Stomach (tissue), 9 donors: ENCODE measurements around the gene GLT8D2. TPM values are rescaled to one million over a fixed set of nuclear protein-coding genes. Genes with fewer than 3 reads are reported as not detected.

ENCODE experiments used
- DNase-seq, 2 donors: peaks; one replicate each; pipeline versions ENCODE4 v3.0.0 to v3.0.0-alpha.2; 2013 to 2019
- H3K27ac ChIP-seq, 5 donors: fragments of 200-600 bp in 4 of 5; sonication (generic) in 4 of 5; one replicate each; pipeline ENCODE4 v1.5.1; 2013 to 2019; ENCODE audit warnings: mild to moderate bottlenecking in 1 of 5, moderate library complexity in 1 of 5
- H3K27me3 ChIP-seq, 3 donors: fragments of 200-600 bp; sonication (generic); one replicate each; pipeline ENCODE4 v1.5.1; 2017 to 2019; ENCODE audit warnings: mixed run types in 1 of 3
- H3K36me3 ChIP-seq, 4 donors: fragments of 200-600 bp; sonication (generic); 1 replicate in 3 of 4; 2 replicates in 1 of 4; pipeline ENCODE4 v1.5.1; 2016 to 2019
- H3K4me1 ChIP-seq, 4 donors: fragments of 200-600 bp; sonication (generic); one replicate each; pipeline ENCODE4 v1.5.1; 2016 to 2019
- H3K4me3 ChIP-seq, 4 donors: fragments of 200-600 bp; sonication (generic) in 3 of 4; one replicate each; pipeline ENCODE4 v1.5.1; 2016 to 2019; ENCODE audit warnings: mild to moderate bottlenecking in 1 of 4
- H3K9me3 ChIP-seq, 4 donors: fragments of 200-600 bp; sonication (generic); one replicate each; pipeline ENCODE4 v1.5.1; 2016 to 2019
- EP300 ChIP-seq: sonication (generic); formaldehyde crosslinking; IDR thresholded peaks from one replicate; pipeline ENCODE4 v1.6.1; 2017; ENCODE audit warnings: antibody characterized with exemption
- POLR2A ChIP-seq, 4 donors: fragments of 450-650 bp; IDR thresholded peaks; one replicate each; pipeline ENCODE4 v1.6.1; 2016; ENCODE audit warnings: antibody characterized with exemption in 4 of 4, control low read depth in 2 of 4, mild to moderate bottlenecking in 1 of 4, moderate library complexity in 1 of 4
- POLR2AphosphoS5 ChIP-seq, 3 donors: sonication (generic); formaldehyde crosslinking; IDR thresholded peaks; one replicate each; pipeline ENCODE4 v1.6.1; 2016; ENCODE audit warnings: antibody characterized with exemption in 3 of 3
- WGBS, 5 donors: extraction: QIAGEN DNeasy Blood & Tissue Kit in 3 of 5; methylation state at CpG; one replicate each; pipeline versions ENCODE4 v1.1.5 to v1.1.7; 2013 to 2018; 5-methylcytosine and 5-hydroxymethylcytosine counted together
- intact Hi-C: fragments of 100-400 bp; cut with DNase I; formaldehyde crosslinking; loops from one replicate; pipeline ENCODE4 v1.15.1; 2023; ENCODE audit warnings: low total_unique reads
- polyA plus RNA-seq, 3 donors: library from polyadenylated mRNA; stranded (reverse); fragments of 200-250 nt; gene quantifications; one replicate each; pipeline ENCODE4 v1.2.3, GENCODE V29; 2013
- total RNA-seq, 5 donors: library from RNA; depleted of rRNA; stranded (reverse); fragments of >200 nt; gene quantifications; one replicate each; pipeline versions ENCODE4 v1.1.0 to v1.2.3, GENCODE V29; 2014 to 2016
- TF ChIP-seq, protein P1 (sequence below), 7 experiments: fragments of 450-650 bp in 4 of 7; fragments of 200-600 bp in 3 of 7; sonication (generic) in 3 of 7; IDR thresholded peaks; one replicate each; pipeline ENCODE4 v1.5.1; 2016 to 2019; ENCODE audit warnings: antibody characterized with exemption in 7 of 7, control low read depth in 2 of 7, mild to moderate bottlenecking in 1 of 7
- donor health status: healthy with polysubstance abuse.
- donor health status: Bipolar disorder and iron deficiency.
- donor health status: healthy.

Gene GLT8D2
- total and polyA plus RNA-seq, 8 donors, result 3.0 to 27.5 (median 7.5) TPM

- Histone ChIP-seq H3K27ac (peak overlapping the region; percentile 84 to 91 (median 86)), H3K4me3 (peak overlapping the region; percentile 59 to 89 (median 72)), H3K4me1 (peaks cover 12 to 41% (median 31%) of the 10 kb centered on the region in 4 donors), H3K27me3 (no peaks in the 10 kb centered on the region), H3K9me3 (no peaks in the 10 kb centered on the region), H3K36me3 (peaks cover 17 to 30% (median 30%) of the 10 kb centered on the region in 4 donors)
- no peak for DNase-seq
- TF ChIP-seq POLR2A (IDR thresholded peaks at IDR 0.05), result no peak
- TF ChIP-seq POLR2AphosphoS5 (IDR thresholded peaks at IDR 0.05), result no peak
- TF ChIP-seq, protein P1, sequence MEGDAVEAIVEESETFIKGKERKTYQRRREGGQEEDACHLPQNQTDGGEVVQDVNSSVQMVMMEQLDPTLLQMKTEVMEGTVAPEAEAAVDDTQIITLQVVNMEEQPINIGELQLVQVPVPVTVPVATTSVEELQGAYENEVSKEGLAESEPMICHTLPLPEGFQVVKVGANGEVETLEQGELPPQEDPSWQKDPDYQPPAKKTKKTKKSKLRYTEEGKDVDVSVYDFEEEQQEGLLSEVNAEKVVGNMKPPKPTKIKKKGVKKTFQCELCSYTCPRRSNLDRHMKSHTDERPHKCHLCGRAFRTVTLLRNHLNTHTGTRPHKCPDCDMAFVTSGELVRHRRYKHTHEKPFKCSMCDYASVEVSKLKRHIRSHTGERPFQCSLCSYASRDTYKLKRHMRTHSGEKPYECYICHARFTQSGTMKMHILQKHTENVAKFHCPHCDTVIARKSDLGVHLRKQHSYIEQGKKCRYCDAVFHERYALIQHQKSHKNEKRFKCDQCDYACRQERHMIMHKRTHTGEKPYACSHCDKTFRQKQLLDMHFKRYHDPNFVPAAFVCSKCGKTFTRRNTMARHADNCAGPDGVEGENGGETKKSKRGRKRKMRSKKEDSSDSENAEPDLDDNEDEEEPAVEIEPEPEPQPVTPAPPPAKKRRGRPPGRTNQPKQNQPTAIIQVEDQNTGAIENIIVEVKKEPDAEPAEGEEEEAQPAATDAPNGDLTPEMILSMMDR (IDR thresholded peaks at IDR 0.05), result no peak
- no peak for TF ChIP-seq EP300
- intact Hi-C loops, result no loop called here
- 0 to 1% (median 0%) methylated on average over 14 to 31 of the region's 31 CpGs for WGBS, 5 donors
These were observed 93.4 kb downstream of the GLT8D2 start for GRCh38 chr12:103956509-103957027.

- Histone ChIP-seq H3K4me1 (peaks cover 12 to 41% (median 31%) of the 10 kb centered on the region in 4 donors), H3K4me3 (peak overlapping the region; percentile 59 to 89 (median 72)), H3K36me3 (peaks cover 23 to 37% (median 36%) of the 10 kb centered on the region in 4 donors), H3K27me3 (no peaks in the 10 kb centered on the region), H3K9me3 (no peaks in the 10 kb centered on the region), H3K27ac (peak overlapping the region; percentile 84 to 91 (median 86))
- DNase-seq, result peak in 1 of 2 donors; percentile 11
- TF ChIP-seq, protein P1 (IDR thresholded peaks at IDR 0.05), result no peak
- TF ChIP-seq POLR2AphosphoS5 (IDR thresholded peaks at IDR 0.05) (no peak), POLR2A (IDR thresholded peaks at IDR 0.05) (no peak), EP300 (no peak)
- WGBS, 5 donors, result 14 to 21% (median 17%) methylated on average over 7 of the region's 7 CpGs
- intact Hi-C loops, result no loop called here
These were observed 94.0 kb downstream of the GLT8D2 start for GRCh38 chr12:103955811-103956508.

DNA sequence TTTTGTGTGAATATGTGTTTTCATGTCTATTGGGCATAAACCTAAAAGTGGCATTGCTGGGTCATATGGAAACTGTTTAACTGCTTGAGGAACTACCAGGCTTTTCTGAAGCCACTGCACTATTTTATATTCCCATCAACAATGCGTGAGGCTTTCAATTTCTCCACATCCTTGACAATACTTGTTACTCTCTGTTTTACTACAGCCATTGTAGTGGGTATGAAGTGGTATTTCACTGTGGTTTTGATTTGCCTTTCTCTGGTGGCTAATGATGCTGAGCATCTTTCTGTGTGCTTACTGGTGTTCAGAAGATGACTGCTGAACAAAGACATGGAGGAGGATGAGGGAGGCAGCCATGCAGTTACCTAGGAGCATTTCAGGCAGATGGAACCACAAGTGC is 97.5 kb downstream of the GLT8D2 start:
- Histone ChIP-seq H3K36me3 (peaks cover 43 to 71% (median 70%) of the 10 kb centered on the region in 4 donors), H3K27me3 (no peaks in the 10 kb centered on the region)
- intact Hi-C loops, result no loop called here

DNA sequence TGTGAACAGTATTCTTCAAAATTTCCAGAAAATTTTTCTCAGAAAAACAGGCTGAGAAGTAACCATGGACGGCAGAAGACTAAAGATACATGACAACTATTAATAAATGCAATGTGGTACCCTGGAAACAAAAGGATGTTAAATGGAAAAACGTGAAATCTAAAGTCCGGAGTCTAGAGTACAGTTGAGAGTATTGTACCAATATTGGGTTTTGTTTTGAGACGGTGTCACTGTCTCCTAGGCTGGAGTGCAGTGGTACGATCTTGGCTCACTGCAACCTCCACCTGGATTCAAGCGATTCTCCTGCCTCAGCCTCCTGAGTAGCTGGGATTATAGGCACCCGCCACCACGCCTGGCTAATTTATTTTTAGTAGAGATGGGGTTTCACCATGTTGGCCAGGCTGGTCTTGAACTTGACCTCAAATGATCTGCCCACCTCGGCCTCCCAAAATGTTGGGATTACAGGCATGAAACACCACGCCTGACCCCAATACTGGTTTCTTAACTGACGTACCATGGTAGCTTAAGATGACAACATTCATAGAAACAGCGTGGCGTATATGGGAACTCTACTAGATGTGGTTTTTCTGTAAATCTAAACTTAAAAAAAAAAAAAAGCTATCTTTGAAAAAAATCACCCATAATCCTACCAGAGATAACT is 101.1 kb downstream of the GLT8D2 start:
- H3K4me3 ChIP-seq, result no peak overlapping the region
- intact Hi-C loops, result no loop called here
- no peak for DNase-seq
- H3K9me3 ChIP-seq, result no peaks in the 10 kb centered on the region
- TF ChIP-seq POLR2A (IDR thresholded peaks at IDR 0.05), result no peak
- TF ChIP-seq EP300, result no peak
- TF ChIP-seq, protein P1 (IDR thresholded peaks at IDR 0.05), result no peak
- no peak for TF ChIP-seq POLR2AphosphoS5 (IDR thresholded peaks at IDR 0.05)
- H3K27me3 ChIP-seq, result no peaks in the 10 kb centered on the region
- peaks cover 79 to 100% (median 100%) of the 10 kb centered on the region in 4 donors for H3K36me3 ChIP-seq
- H3K4me1 ChIP-seq, result peaks cover 0 to 6% (median 1%) of the 10 kb centered on the region in 4 donors
- H3K27ac ChIP-seq, result no peak overlapping the region
- 79 to 87% (median 80%) methylated on average over 13 of the region's 13 CpGs for WGBS, 5 donors

More for the DNA sequence above, 97.5 kb downstream of the GLT8D2 start:
- WGBS, 5 donors, result 33 to 88% (median 48%) methylated on average over 1 of the region's 1 CpG
- DNase-seq, result no peak
- Histone ChIP-seq H3K27ac (no peak overlapping the region), H3K4me1 (peaks cover 12 to 35% (median 27%) of the 10 kb centered on the region in 4 donors), H3K4me3 (no peak overlapping the region), H3K9me3 (no peaks in the 10 kb centered on the region)
- no peak for TF ChIP-seq EP300
- TF ChIP-seq, protein P1 (IDR thresholded peaks at IDR 0.05), result no peak
